Vagina (tissue), 2 donors: Measurements from ENCODE around the gene GABRB2.

Experiments used
- POLR2AphosphoS5 ChIP-seq, 2 donors: sonication (generic); formaldehyde crosslinking; IDR thresholded peaks; one replicate each; pipeline ENCODE4 v1.9.0; 2017; ENCODE audit warnings: antibody characterized with exemption in 2 of 2, mild to moderate bottlenecking in 2 of 2, low read depth in 1 of 2; ENCODE audit not compliant: insufficient read depth in 1 of 2
- TF ChIP-seq, protein P1 (sequence below), 3 experiments: fragments of 450-650 bp in 2 of 3; fragments of 200-600 bp in 1 of 3; sonication (generic) in 1 of 3; IDR thresholded peaks; one replicate each; pipeline ENCODE4 v1.5.1; 2017 to 2019; ENCODE audit warnings: antibody characterized with exemption in 3 of 3, mild to moderate bottlenecking in 2 of 3, moderate library complexity in 2 of 3

DNA sequence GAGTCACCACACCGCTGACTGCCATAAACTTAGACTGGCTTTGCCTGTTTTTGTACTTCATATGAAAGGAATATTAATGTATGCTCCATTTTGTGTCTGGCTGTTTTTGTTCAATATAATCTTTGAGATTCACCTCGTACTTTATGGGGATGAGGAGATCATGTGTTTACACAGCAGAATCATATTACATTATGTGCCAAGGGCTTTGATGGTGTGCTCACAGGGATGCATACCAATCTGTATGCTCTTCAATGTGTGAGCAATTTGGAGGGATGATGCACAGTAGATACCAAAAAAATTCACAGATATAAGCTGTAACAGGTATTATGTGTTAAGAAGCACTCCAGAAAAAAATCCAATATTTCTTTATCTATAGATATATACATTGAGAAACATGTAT lies 113.7 kb downstream of the GABRB2 start:
- no peak for TF ChIP-seq POLR2AphosphoS5 (IDR thresholded peaks at IDR 0.05; ENCODE audit: insufficient read depth in 1 of 2, low read depth in 1 of 2)
- TF ChIP-seq, protein P1, sequence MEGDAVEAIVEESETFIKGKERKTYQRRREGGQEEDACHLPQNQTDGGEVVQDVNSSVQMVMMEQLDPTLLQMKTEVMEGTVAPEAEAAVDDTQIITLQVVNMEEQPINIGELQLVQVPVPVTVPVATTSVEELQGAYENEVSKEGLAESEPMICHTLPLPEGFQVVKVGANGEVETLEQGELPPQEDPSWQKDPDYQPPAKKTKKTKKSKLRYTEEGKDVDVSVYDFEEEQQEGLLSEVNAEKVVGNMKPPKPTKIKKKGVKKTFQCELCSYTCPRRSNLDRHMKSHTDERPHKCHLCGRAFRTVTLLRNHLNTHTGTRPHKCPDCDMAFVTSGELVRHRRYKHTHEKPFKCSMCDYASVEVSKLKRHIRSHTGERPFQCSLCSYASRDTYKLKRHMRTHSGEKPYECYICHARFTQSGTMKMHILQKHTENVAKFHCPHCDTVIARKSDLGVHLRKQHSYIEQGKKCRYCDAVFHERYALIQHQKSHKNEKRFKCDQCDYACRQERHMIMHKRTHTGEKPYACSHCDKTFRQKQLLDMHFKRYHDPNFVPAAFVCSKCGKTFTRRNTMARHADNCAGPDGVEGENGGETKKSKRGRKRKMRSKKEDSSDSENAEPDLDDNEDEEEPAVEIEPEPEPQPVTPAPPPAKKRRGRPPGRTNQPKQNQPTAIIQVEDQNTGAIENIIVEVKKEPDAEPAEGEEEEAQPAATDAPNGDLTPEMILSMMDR (IDR thresholded peaks at IDR 0.05): no peak
